Measurements from ENCODE around the gene DEFB123. TPM values are rescaled to one million over a fixed set of nuclear protein-coding genes. Genes with fewer than 3 reads are reported as not detected.
"Not testable (repeated sequence)": the region's sequence is repeated elsewhere in the genome, so short reads cannot be mapped to it uniquely, and the experiment has no call there.

DEFB123 gene
- total RNA-seq, result not detected

- H3K27me3 Mint-ChIP-seq, result no peaks in the 10 kb centered on the region
Measured at GRCh38 chr20:31440012-31440659, at the start of gene DEFB123. Gene DEFB123, plus strand, starts transcription at chr20:31440632. Its CDS starts 67 bp downstream, at chr20:31440699.

GRCh38 chr20:31392836-31393235 lies 47.6 kb upstream of the DEFB123 start:
- H3K4me1 Mint-ChIP-seq, result no peaks in the 10 kb centered on the region
- no peaks in the 10 kb centered on the region for H3K36me3 Mint-ChIP-seq
- H3K9me3 Mint-ChIP-seq, result no peaks in the 10 kb centered on the region
- H3K27me3 Mint-ChIP-seq, result peaks cover 12% of the 10 kb centered on the region
- H3K27ac Mint-ChIP-seq, result no peak overlapping the region
- DNase-seq, result no peak
- no peak overlapping the region for H3K4me3 Mint-ChIP-seq

More at GRCh38 chr20:31440012-31440659, at the start of gene DEFB123:
- Mint-ChIP-seq H3K9me3 (no peaks in the 10 kb centered on the region), H3K36me3 (no peaks in the 10 kb centered on the region), H3K4me3 (no peak within 1 kb of the TSS), H3K27ac (no peak within 1 kb of the TSS), H3K4me1 (no peaks in the 10 kb centered on the region)
- no peak for DNase-seq

- Mint-ChIP-seq H3K4me1 (no peaks in the 10 kb centered on the region), H3K4me3 (no peak overlapping the region), H3K9me3 (no peaks in the 10 kb centered on the region), H3K27me3 (peaks cover 9% of the 10 kb centered on the region), H3K27ac (no peak overlapping the region), H3K36me3 (no peaks in the 10 kb centered on the region)
- no peak for DNase-seq
Measured at GRCh38 chr20:31394900-31395299, 45.5 kb upstream of the DEFB123 start.

GRCh38 chr20:31403886-31404285 lies 36.5 kb upstream of the DEFB123 start:
- Mint-ChIP-seq H3K4me1 (no peaks in the 10 kb centered on the region), H3K27me3 (peaks cover 2% of the 10 kb centered on the region), H3K27ac (no peak overlapping the region), H3K36me3 (no peaks in the 10 kb centered on the region), H3K9me3 (no peaks in the 10 kb centered on the region), H3K4me3 (no peak overlapping the region)
- DNase-seq, result no peak

GRCh38 chr20:31406115-31406514 lies 34.3 kb upstream of the DEFB123 start, which contains the start of gene DEFB121:
Gene DEFB121, minus strand, starts transcription at chr20:31406215. Its CDS starts 63 bp downstream, at chr20:31406152.
- H3K27ac Mint-ChIP-seq, result no peak within 1 kb of the TSS
- no peak for DNase-seq
- H3K36me3 Mint-ChIP-seq, result no peaks in the 10 kb centered on the region
- no peaks in the 10 kb centered on the region for H3K4me1 Mint-ChIP-seq
- H3K27me3 Mint-ChIP-seq, result no peaks in the 10 kb centered on the region
- H3K9me3 Mint-ChIP-seq, result peaks cover 1% of the 10 kb centered on the region
- H3K4me3 Mint-ChIP-seq, result no peak within 1 kb of the TSS

GRCh38 chr20:31410011-31410410 lies 30.4 kb upstream of the DEFB123 start:
- Mint-ChIP-seq H3K27me3 (peaks cover 8% of the 10 kb centered on the region), H3K27ac (no peak overlapping the region), H3K4me3 (no peak overlapping the region), H3K9me3 (peaks cover 1% of the 10 kb centered on the region), H3K36me3 (no peaks in the 10 kb centered on the region), H3K4me1 (no peaks in the 10 kb centered on the region)
- DNase-seq, result no peak

GRCh38 chr20:31414381-31414780 lies 26.1 kb upstream of the DEFB123 start:
- no peak overlapping the region for H3K27ac Mint-ChIP-seq
- H3K9me3 Mint-ChIP-seq, result peaks cover 1% of the 10 kb centered on the region
- no peaks in the 10 kb centered on the region for H3K36me3 Mint-ChIP-seq
- no peak overlapping the region for H3K4me3 Mint-ChIP-seq
- DNase-seq, result no peak
- H3K27me3 Mint-ChIP-seq, result peaks cover 8% of the 10 kb centered on the region
- H3K4me1 Mint-ChIP-seq, result no peaks in the 10 kb centered on the region

GRCh38 chr20:31415653-31416052 lies 24.8 kb upstream of the DEFB123 start:
- no peaks in the 10 kb centered on the region for H3K4me1 Mint-ChIP-seq
- H3K4me3 Mint-ChIP-seq, result no peak overlapping the region
- no peaks in the 10 kb centered on the region for H3K9me3 Mint-ChIP-seq
- DNase-seq, result no peak
- peaks cover 8% of the 10 kb centered on the region for H3K27me3 Mint-ChIP-seq
- no peaks in the 10 kb centered on the region for H3K36me3 Mint-ChIP-seq
- H3K27ac Mint-ChIP-seq, result no peak overlapping the region

- peaks cover 11% of the 10 kb centered on the region for H3K27me3 Mint-ChIP-seq
Measured at GRCh38 chr20:31418307-31418706, 22.1 kb upstream of the DEFB123 start.

GRCh38 chr20:31425797-31426196 lies 14.6 kb upstream of the DEFB123 start:
- no peaks in the 10 kb centered on the region for H3K4me1 Mint-ChIP-seq
- peaks cover 4% of the 10 kb centered on the region for H3K9me3 Mint-ChIP-seq
- no peak overlapping the region for H3K4me3 Mint-ChIP-seq
- H3K36me3 Mint-ChIP-seq, result no peaks in the 10 kb centered on the region
- no peak for DNase-seq
- H3K27me3 Mint-ChIP-seq, result peaks cover 9% of the 10 kb centered on the region
- H3K27ac Mint-ChIP-seq, result no peak overlapping the region

More at GRCh38 chr20:31418307-31418706, 22.1 kb upstream of the DEFB123 start:
- no peaks in the 10 kb centered on the region for H3K9me3 Mint-ChIP-seq
- H3K36me3 Mint-ChIP-seq, result no peaks in the 10 kb centered on the region
- no peak overlapping the region for H3K4me3 Mint-ChIP-seq
- DNase-seq, result no peak
- H3K4me1 Mint-ChIP-seq, result no peaks in the 10 kb centered on the region
- H3K27ac Mint-ChIP-seq, result no peak overlapping the region

- not testable (repeated sequence) for H3K9me3 Mint-ChIP-seq, H3K27ac Mint-ChIP-seq, H3K4me1 Mint-ChIP-seq, DNase-seq, H3K36me3 Mint-ChIP-seq, H3K4me3 Mint-ChIP-seq
- peaks cover 11% of the 10 kb centered on the region for H3K27me3 Mint-ChIP-seq
Measured at GRCh38 chr20:31426891-31427551, 13.4 kb upstream of the DEFB123 start.

- H3K9me3 Mint-ChIP-seq, H3K4me3 Mint-ChIP-seq, H3K27ac Mint-ChIP-seq, H3K4me1 Mint-ChIP-seq, H3K36me3 Mint-ChIP-seq, DNase-seq: not testable (repeated sequence)
- peaks cover 17% of the 10 kb centered on the region for H3K27me3 Mint-ChIP-seq
Measured at GRCh38 chr20:31427576-31427975, 12.9 kb upstream of the DEFB123 start.

- H3K4me3 Mint-ChIP-seq, result no peak overlapping the region
- DNase-seq, result no peak
- no peak overlapping the region for H3K27ac Mint-ChIP-seq
- peaks cover 27% of the 10 kb centered on the region for H3K27me3 Mint-ChIP-seq
- no peaks in the 10 kb centered on the region for H3K4me1 Mint-ChIP-seq
- H3K36me3 Mint-ChIP-seq, result no peaks in the 10 kb centered on the region
- H3K9me3 Mint-ChIP-seq, result peaks cover 4% of the 10 kb centered on the region
Measured at GRCh38 chr20:31430568-31431115, 9.8 kb upstream of the DEFB123 start.

- Mint-ChIP-seq H3K36me3 (no peaks in the 10 kb centered on the region), H3K9me3 (peaks cover 1% of the 10 kb centered on the region), H3K27me3 (peaks cover 5% of the 10 kb centered on the region), H3K4me1 (no peaks in the 10 kb centered on the region), H3K4me3 (no peak overlapping the region), H3K27ac (no peak overlapping the region)
- DNase-seq, result no peak
Measured at GRCh38 chr20:31446084-31446819, 5.8 kb downstream of the DEFB123 start.

Measured in activated naive CD8-positive, alpha-beta T cell treated with anti-CD3 and anti-CD28 coated beads for 36 hours (primary cell).